ENCODE measurements around the gene ARMC12.

- TF ChIP-seq POLR2A (IDR thresholded peaks at IDR 0.05) (no peak), EP300 (IDR thresholded peaks at IDR 0.05; ENCODE audit: low read depth) (no peak), POLR2AphosphoS5 (IDR thresholded peaks at IDR 0.05) (no peak), CTCF (IDR thresholded peaks at IDR 0.05) (no peak)
Observed at GRCh38 chr6:35719404-35719829, 17.4 kb upstream of the ARMC12 start.

Data from transverse colon (tissue), 4 donors.